ENCODE measurements around the gene OMP.
A peak's percentile ranks its signal among the peaks of the same experiment; 100 is the strongest.
"Not testable (repeated sequence)": the region's sequence is repeated elsewhere in the genome, so short reads cannot be mapped to it uniquely, and the experiment has no call there.

OMP gene, protein sequence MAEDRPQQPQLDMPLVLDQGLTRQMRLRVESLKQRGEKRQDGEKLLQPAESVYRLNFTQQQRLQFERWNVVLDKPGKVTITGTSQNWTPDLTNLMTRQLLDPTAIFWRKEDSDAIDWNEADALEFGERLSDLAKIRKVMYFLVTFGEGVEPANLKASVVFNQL

DNA sequence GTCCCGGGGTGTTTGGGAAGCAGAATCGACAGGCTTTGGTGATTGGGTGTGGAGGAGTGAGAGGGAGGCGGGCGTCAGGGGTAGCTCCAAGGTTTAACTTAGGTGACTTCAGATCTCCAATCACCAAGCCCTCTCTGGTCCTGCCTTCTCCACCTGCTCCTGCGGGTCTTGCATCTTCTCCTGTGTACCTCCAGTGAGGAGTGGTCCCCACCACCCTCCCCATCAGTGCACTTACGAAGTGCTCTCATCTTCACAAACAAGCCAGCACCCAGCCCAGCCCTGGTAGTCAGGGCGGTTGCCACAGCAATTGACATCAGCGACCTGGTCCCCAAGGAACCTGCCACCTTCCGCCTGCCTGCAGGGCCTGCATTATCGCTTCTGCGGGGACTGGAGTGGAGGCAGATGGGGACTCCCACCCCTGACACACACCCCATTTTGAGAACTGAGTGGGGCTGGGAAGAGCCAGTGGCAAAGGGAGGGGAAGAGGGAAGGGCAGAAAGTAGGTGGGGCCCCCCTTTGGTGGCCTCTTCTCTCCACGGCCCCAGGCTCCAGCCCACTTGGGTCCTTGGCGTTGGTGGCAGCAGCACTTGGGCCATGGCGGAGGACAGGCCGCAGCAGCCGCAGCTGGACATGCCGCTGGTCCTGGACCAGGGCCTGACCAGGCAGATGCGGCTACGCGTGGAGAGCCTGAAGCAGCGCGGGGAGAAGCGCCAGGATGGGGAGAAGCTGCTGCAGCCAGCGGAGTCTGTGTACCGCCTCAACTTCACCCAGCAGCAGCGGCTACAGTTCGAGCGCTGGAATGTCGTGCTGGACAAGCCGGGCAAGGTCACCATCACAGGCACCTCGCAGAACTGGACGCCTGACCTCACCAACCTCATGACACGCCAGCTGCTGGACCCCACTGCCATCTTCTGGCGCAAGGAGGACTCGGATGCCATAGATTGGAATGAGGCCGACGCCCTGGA is at the start of gene OMP:
OMP (plus strand) TSS at position 595 of the 965 bp plus-strand sequence; CDS start at position 595, 0 bp downstream.
- ATAC-seq (no peak), DNase-seq (no peak)
- H3K4me3 Mint-ChIP-seq, result no peak within 1 kb of the TSS
- no peaks in the 10 kb centered on the region for H3K27me3 Mint-ChIP-seq
- H3K9me3 Mint-ChIP-seq, result no peaks in the 10 kb centered on the region
- no peaks in the 10 kb centered on the region for H3K4me1 Mint-ChIP-seq
- H3K27ac Mint-ChIP-seq, result peak within 1 kb of the TSS; percentile 14 to 46

DNA sequence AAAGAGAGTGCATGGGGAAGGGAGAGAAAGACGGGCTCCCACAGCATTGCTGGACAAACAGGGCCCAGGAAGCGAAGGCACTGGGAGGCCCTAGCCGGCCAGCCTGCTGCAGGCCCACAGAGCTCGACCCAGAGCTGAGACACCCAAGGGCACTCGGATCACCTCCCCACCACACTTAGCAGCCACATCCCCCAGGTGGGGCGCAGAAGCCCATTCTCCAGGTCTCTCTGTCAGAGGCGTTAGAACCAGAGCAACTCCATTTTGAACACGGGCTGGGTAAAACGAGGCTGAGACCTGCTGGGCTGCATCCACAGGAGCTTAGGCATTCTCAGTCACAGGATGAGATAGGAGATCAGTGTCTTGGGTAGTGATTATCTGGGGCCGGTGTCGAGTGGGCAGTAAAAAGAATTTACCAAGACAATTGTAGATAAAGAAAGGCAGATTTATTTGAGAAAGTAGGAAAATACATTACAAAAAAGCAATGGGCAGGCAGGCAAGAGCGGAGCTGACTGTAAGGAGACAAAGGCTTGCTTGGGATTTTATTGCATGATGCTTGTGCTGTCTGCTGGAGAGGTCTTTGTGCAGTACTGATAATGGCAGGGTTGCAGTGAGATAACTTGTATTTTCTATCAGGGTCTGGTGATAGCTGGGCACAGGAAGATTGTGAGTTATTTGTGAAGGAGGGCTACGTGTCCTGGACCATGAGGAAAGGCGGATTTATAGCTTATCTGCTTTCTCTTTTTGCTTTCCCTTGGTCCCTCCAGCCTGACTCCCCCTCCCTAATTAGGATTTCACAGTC is 49.2 kb upstream of the OMP start:
- H3K27me3 Mint-ChIP-seq, result no peaks in the 10 kb centered on the region
- H3K27ac Mint-ChIP-seq, result no peak overlapping the region
- H3K4me3 Mint-ChIP-seq, result no peak overlapping the region
- DNase-seq, result no peak
- H3K4me1 Mint-ChIP-seq, result no peaks in the 10 kb centered on the region
- no peak for ATAC-seq
- H3K9me3 Mint-ChIP-seq, result peaks cover 4 to 16% of the 10 kb centered on the region in 2 donors

DNA sequence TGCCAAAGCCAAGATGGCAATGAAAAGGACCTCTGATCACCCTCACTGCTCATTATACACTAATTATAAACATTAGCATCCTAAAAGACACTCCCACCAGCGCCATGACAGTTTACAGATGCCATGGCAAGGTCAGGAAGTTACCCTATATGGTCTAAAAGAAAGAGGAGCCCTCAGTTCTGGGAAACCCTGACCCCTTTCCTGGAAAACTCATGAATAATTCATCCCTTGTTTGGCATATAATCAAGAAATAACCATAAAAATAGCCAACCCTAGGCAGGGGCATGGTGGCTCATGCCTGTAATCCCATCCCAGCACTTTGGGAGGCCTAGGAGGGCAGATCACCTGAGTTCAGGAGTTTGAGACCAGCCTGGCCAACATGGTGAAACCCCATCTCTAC is 48.6 kb upstream of the OMP start:
- peaks cover 4 to 16% of the 10 kb centered on the region in 2 donors for H3K9me3 Mint-ChIP-seq
- no peak overlapping the region for H3K27ac Mint-ChIP-seq
- DNase-seq, result no peak
- H3K4me3 Mint-ChIP-seq, result no peak overlapping the region
- no peaks in the 10 kb centered on the region for H3K4me1 Mint-ChIP-seq
- no peaks in the 10 kb centered on the region for H3K27me3 Mint-ChIP-seq
- ATAC-seq, result no peak

DNA sequence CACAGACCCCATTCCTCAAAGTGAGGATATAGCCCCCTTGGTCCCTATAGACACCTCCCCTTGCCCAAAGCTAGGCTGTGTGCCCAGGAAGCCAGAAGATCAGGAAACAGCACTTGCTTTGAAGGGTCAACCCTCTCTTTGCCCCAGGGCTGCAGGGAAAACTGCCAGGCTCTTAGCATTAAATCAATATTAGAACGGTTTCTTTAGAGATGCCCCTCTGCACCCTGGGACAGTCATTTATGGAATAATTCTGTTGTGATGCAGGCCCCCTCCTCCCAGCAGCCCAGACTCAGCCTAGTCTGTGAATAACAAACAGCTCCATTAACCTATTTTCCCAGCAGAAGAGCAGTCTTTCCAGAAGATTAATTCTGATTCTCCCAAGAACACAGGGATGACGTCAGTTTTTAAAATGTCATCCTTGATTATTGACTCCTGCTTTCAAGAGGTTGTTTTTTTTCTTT is 47.5 kb upstream of the OMP start:
- no peak overlapping the region for H3K27ac Mint-ChIP-seq
- H3K9me3 Mint-ChIP-seq, result peaks cover 4 to 16% of the 10 kb centered on the region in 2 donors
- no peaks in the 10 kb centered on the region for H3K4me1 Mint-ChIP-seq
- no peaks in the 10 kb centered on the region for H3K27me3 Mint-ChIP-seq
- ATAC-seq, result no peak
- no peak overlapping the region for H3K4me3 Mint-ChIP-seq
- no peak for DNase-seq

DNA sequence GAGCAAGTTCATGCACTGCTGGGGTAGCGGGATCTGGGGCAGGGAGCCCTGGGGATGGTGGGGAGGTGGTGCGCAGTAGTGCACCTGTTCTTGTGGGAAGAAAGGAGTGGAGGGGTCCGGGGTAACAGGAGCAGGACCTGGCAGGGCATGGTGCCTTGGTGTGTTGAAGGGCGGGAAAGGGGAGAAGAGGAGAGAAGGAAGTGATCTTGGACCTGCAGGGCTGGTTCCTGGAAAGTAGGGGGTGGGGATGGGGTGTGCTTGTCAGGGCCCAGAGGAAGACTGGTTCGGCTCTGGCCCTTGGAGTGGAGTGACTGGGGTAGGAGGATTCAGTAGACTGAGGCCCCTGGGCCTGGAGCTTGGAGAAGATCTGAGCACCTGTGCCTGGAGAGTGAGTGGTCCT is 46.7 kb upstream of the OMP start:
- ATAC-seq, result no peak
- no peaks in the 10 kb centered on the region for H3K27me3 Mint-ChIP-seq

DNA sequence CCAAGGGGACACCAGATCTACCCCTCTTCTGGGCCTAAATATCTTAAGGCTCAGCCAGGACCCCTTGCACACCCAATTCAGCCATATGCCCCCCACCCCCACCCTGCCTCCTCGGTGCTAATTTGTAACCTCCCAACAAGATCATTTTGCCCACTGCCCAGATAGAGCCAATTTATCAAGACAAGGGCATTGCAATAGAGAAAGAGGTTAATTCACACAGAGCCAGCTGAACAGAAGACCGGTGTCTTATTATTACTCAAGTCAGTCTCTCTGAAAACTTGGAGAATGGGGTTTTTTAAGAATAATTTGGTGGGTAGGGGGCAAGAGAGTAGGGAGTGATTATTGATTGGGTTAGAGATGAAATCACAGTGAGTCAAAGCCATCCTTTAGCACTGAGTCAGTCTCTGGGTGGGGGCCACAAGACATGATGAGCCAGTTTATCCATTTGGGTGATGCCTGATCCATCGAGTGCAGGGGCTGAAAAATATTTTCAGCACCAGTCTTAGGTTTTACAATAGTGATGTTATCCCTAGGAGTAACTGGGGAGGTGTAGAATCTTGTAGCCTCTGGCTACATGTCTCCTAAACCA is 45.7 kb upstream of the OMP start:
- Mint-ChIP-seq H3K4me3 (no peak overlapping the region), H3K27ac (no peak overlapping the region), H3K27me3 (no peaks in the 10 kb centered on the region), H3K4me1 (no peaks in the 10 kb centered on the region), H3K9me3 (peaks cover 4 to 16% of the 10 kb centered on the region in 2 donors)
- ATAC-seq, result no peak
- no peak for DNase-seq

More for the DNA sequence above, 46.7 kb upstream of the OMP start:
- H3K27ac Mint-ChIP-seq, result no peak overlapping the region
- H3K9me3 Mint-ChIP-seq, result peaks cover 4 to 16% of the 10 kb centered on the region in 2 donors
- DNase-seq, result no peak
- no peaks in the 10 kb centered on the region for H3K4me1 Mint-ChIP-seq
- no peak overlapping the region for H3K4me3 Mint-ChIP-seq

DNA sequence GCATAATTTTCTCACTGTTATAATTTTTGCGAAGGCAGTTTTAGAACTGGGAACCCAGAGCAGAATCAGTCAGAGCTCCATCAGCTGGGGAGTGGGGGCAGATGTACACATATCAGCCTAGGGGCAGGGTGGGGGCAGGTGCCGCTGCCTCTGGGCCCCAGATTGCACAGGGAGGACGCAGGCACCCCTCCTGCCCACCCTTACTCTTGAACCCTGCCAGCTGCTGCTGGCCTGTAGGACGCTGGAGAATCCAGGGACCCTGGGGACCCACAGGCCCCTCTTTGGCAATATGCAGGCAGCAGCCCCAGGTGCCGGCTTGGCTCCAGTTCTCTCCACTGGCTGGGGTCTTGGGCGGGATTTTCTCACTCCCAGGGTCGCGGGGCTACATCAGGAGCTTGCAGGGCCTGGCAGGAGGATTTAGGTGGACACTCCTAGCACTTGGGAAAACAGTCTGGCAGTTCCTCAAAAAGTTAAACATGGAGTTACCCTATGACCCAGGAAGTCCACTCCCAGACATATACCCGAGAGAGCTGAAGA is 44.6 kb upstream of the OMP start:
- ATAC-seq, result no peak
- no peaks in the 10 kb centered on the region for H3K4me1 Mint-ChIP-seq
- H3K27me3 Mint-ChIP-seq, result no peaks in the 10 kb centered on the region
- no peak overlapping the region for H3K27ac Mint-ChIP-seq
- peaks cover 4 to 16% of the 10 kb centered on the region in 2 donors for H3K9me3 Mint-ChIP-seq
- DNase-seq, result no peak
- H3K4me3 Mint-ChIP-seq, result no peak overlapping the region

DNA sequence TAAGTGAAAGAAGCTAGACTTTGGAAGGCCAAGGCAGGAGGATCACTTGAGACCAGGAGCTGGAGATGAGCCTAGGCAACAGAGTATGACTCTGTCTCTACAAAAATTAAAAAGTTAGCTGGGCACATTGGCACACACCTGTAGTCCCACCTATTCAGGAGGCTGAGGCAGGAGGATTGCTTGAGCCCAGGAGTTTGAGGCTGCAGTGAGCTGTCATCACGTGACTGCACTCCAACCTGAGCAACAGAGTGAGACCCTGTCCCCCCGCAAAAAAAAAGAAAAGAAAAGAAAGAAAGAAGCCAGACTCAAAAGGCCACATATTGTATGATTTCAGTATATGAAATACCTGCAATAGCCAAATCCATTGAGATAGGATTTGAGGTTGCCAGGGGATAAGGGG is 43.7 kb upstream of the OMP start:
- Mint-ChIP-seq H3K27me3 (no peaks in the 10 kb centered on the region), H3K4me3 (no peak overlapping the region), H3K27ac (peak overlapping the region in 1 of 2 donors; percentile 16), H3K4me1 (no peaks in the 10 kb centered on the region), H3K9me3 (peaks cover 4 to 16% of the 10 kb centered on the region in 2 donors)
- no peak for DNase-seq
- ATAC-seq, result no peak

DNA sequence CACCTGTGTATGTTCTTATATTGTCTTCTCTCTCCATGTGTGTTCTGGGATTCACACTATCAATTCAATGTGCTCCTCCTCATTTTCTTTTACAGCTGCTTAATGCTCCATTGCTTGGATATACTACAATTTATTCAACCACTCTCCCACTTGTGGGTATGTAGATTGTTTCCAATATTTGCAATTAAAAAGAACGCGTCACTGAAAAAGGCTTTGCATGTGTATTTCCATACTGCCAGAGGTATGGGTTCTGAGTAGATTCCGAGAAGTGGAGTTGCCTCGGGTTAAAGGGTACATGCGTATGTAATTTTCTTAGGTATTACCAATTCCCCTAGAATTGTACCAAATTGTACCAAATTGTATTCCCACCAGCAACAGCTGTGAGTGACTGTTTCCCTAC is 42.8 kb upstream of the OMP start:
- DNase-seq (no peak), ATAC-seq (no peak)
- Mint-ChIP-seq H3K4me3 (no peak overlapping the region), H3K4me1 (peaks cover 2% of the 10 kb centered on the region), H3K27ac (no peak overlapping the region), H3K27me3 (no peaks in the 10 kb centered on the region), H3K9me3 (peaks cover 4 to 16% of the 10 kb centered on the region in 2 donors)

DNA sequence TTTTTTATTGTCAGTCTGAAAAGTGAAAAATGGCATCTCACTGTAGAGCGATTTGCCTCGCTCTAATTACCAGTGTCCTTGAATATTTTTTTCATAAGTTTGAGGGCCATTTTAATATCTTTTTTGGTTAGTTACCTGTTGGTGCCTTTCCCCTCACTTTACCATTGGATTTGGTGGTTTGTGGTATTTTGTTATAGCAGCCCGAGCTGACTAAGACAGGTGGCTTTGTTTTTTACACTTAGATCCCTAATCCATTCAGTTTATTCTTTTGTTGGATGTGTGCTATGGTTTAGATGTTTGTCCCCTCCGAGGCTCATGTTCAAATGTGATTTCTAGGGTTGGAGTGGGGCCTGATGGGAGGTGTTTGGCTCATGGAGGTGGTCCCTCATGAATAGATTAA is 42.4 kb upstream of the OMP start:
- no peak for DNase-seq
- Mint-ChIP-seq H3K27me3 (no peaks in the 10 kb centered on the region), H3K4me3 (no peak overlapping the region), H3K4me1 (peaks cover 6% of the 10 kb centered on the region), H3K9me3 (peaks cover 4 to 16% of the 10 kb centered on the region in 2 donors), H3K27ac (no peak overlapping the region)
- ATAC-seq, result no peak

DNA sequence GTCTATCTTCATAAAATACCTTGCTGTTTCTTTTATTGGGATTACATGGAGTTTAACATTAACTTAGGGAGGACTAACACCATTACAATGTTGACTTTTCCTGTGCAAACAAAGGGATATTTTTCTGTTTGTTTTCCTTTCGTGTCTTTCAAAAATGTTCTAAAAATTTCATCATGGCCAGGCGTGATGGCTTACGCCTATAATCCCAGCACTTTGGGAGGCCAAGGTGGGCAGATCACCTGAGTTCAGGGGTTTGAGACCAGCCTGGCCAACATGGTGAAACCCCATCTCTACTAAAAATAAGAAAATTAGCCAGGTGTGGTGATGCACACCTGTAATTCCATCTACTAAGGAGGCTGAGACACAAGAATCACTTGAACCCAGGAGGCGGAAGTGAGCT is 41.4 kb upstream of the OMP start:
- H3K4me1 Mint-ChIP-seq, result peaks cover 14% of the 10 kb centered on the region
- not testable (repeated sequence) for H3K9me3 Mint-ChIP-seq, H3K4me3 Mint-ChIP-seq, ATAC-seq, H3K27me3 Mint-ChIP-seq, DNase-seq, H3K27ac Mint-ChIP-seq

DNA sequence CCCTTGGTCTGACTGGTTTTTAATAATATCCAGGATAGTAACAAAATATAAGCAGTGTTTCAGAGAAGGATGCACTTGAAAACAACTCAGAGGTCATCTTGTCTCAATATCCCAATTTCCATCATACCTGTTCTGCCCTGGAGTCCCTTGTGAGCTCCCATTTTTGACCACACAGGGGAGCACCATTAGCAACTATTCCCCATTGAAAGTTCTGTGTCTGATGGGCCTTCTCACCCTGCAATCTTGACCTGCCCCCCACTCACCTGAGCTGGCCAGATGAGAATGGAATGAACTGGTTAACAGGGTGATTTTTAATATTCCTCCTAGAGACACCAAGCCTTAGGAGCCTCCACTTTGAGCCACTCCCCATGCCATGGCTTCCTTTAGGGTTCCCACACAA is 39.7 kb upstream of the OMP start:
- no peak overlapping the region for H3K27ac Mint-ChIP-seq
- no peak overlapping the region for H3K4me3 Mint-ChIP-seq
- H3K4me1 Mint-ChIP-seq, result peaks cover 22% of the 10 kb centered on the region
- H3K27me3 Mint-ChIP-seq, result no peaks in the 10 kb centered on the region
- DNase-seq, result no peak
- ATAC-seq, result no peak
- H3K9me3 Mint-ChIP-seq, result no peaks in the 10 kb centered on the region

DNA sequence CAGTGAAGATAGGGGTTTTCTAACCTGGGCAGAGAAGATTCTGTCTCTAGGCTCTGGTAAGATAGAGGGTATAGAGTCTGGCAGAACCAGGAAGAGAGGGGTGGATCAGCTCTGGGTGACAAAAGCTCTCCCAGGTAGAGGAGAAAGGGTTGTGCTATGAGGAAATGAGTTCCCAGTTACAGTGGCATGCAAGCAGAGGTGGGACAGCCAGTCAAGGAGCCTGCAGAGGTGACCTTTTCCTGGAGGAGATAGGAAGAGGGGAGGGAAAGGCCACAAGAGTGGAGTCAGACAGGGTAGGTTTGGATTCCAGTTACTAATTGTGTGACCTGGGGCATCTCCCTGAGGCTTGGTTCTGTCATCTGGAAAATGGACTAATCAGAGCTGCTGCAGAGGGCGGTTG is 39.2 kb upstream of the OMP start:
- ATAC-seq (no peak), DNase-seq (no peak)
- Mint-ChIP-seq H3K27me3 (no peaks in the 10 kb centered on the region), H3K9me3 (no peaks in the 10 kb centered on the region), H3K4me1 (peaks cover 27% of the 10 kb centered on the region), H3K4me3 (no peak overlapping the region), H3K27ac (no peak overlapping the region)

DNA sequence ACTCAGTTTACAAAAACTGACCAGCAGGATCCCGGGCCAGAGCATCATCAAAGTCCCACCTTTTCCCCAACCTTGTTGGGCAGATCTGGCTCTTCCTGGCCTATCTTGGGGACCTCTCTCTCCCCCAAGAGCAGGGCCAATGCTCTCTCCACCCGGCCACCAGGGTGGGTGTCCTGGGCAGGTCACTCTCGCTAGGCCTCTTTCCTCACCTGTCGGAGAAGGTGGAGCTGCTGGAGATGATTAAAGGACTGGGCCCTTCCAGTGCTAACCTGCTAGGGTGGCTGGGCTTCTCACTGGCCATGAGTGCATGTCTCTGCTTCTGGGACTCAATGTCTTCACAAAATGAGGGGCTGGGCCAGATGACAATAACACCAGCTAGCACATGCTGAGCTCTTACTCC is 38.8 kb upstream of the OMP start:
- H3K9me3 Mint-ChIP-seq, result no peaks in the 10 kb centered on the region
- H3K27me3 Mint-ChIP-seq, result no peaks in the 10 kb centered on the region
- ATAC-seq, result no peak
- peaks cover 31% of the 10 kb centered on the region for H3K4me1 Mint-ChIP-seq
- H3K27ac Mint-ChIP-seq, result no peak overlapping the region
- DNase-seq, result no peak
- H3K4me3 Mint-ChIP-seq, result no peak overlapping the region

DNA sequence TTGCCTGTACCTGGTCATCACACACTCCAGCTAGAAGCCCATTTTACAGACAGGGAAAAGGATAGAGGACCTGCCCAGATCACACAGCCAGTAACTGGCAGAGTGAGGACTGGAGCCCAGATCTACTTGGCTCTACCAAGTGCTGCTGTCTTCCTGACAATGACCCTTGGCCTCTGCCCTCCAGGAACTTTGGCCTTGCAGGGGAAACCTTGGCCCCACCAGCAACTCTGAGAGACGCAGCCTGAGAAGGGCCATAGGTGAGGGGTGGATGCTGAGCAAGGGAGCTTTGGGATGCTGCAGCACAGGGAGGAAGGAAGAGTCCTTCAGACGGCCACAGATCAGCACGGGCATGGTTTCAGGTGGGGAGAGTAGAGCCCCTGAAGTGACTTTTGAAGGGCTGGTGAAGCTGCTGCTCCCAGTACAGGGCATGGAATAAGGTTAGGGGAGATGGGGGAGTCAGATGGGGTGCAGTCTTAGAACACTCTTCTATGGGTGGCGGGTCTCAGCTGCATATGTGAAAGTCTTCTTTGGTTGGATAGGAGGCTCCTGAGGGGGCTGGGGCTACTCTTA is 37.9 kb upstream of the OMP start:
- H3K27me3 Mint-ChIP-seq, result no peaks in the 10 kb centered on the region
- DNase-seq, result no peak
- no peaks in the 10 kb centered on the region for H3K9me3 Mint-ChIP-seq
- no peak overlapping the region for H3K27ac Mint-ChIP-seq
- ATAC-seq, result no peak
- peaks cover 32% of the 10 kb centered on the region for H3K4me1 Mint-ChIP-seq
- no peak overlapping the region for H3K4me3 Mint-ChIP-seq

Data from stimulated activated naive CD8-positive, alpha-beta T cell treated with anti-CD3 and anti-CD28 coated beads, Interleukin-15, amount 100 ng/mL, for 72 hours (primary cell).